AG08396 (cell line): ENCODE measurements around the gene CAMKMT.
"Not testable (repeated sequence)": the region's sequence is repeated elsewhere in the genome, so short reads cannot be mapped to it uniquely, and the experiment has no call there.

Experiments
- DNase-seq: peaks from one replicate; pipeline ENCODE4 v3.0.0; 2012; ENCODE audit warnings: low spot score, mixed read lengths

CAMKMT gene

GRCh38 chr2:44360749-44361329 is 908 bp upstream of the CAMKMT start:
- peak; percentile 8 for DNase-seq

GRCh38 chr2:44362207-44363015 is 664 bp downstream of the CAMKMT start:
- peak; percentile 44 for DNase-seq

- no peak for DNase-seq
Measured at GRCh38 chr2:44364604-44365003, 2.9 kb downstream of the CAMKMT start.

GRCh38 chr2:44367591-44367990 is 5.8 kb downstream of the CAMKMT start:
- no peak for DNase-seq

- DNase-seq = no peak
Measured at GRCh38 chr2:44369392-44369791, 7.6 kb downstream of the CAMKMT start.

GRCh38 chr2:44371445-44371844 is 9.7 kb downstream of the CAMKMT start:
- DNase-seq = no peak

GRCh38 chr2:44372246-44372645 is 10.5 kb downstream of the CAMKMT start:
- DNase-seq = no peak

- DNase-seq = no peak
Measured at GRCh38 chr2:44377486-44377885, 15.7 kb downstream of the CAMKMT start.

- not testable (repeated sequence) for DNase-seq
Measured at GRCh38 chr2:44385226-44385625, 23.5 kb downstream of the CAMKMT start.

GRCh38 chr2:44388877-44389276 is 27.1 kb downstream of the CAMKMT start:
- no peak for DNase-seq

- DNase-seq = no peak
Measured at GRCh38 chr2:44389895-44390294, 28.1 kb downstream of the CAMKMT start.

- DNase-seq = no peak
Measured at GRCh38 chr2:44392338-44392943, 30.7 kb downstream of the CAMKMT start.

GRCh38 chr2:44397447-44398175 is 35.9 kb downstream of the CAMKMT start:
- DNase-seq = no peak

- no peak for DNase-seq
Measured at GRCh38 chr2:44398243-44398897, 36.6 kb downstream of the CAMKMT start.

- no peak for DNase-seq
Measured at GRCh38 chr2:44420725-44421124, 59.0 kb downstream of the CAMKMT start.

- no peak for DNase-seq
Measured at GRCh38 chr2:44424211-44424610, 62.5 kb downstream of the CAMKMT start.

- peak; percentile 7 for DNase-seq
Measured at GRCh38 chr2:44429034-44429433, 67.3 kb downstream of the CAMKMT start.

- DNase-seq = no peak
Measured at GRCh38 chr2:44430342-44430741, 68.6 kb downstream of the CAMKMT start.

GRCh38 chr2:44433895-44434294 is 72.1 kb downstream of the CAMKMT start:
- no peak for DNase-seq

- DNase-seq = no peak
Measured at GRCh38 chr2:44441200-44441599, 79.5 kb downstream of the CAMKMT start.

GRCh38 chr2:44442019-44442418 is 80.3 kb downstream of the CAMKMT start:
- no peak for DNase-seq

- DNase-seq = no peak
Measured at GRCh38 chr2:44443517-44443916, 81.8 kb downstream of the CAMKMT start.
